Testis (tissue), 2 donors: ENCODE measurements around the gene GPR42.

Source experiments
- POLR2A ChIP-seq: fragments of 450-650 bp; IDR thresholded peaks from one replicate; pipeline ENCODE4 v1.6.1; 2017; ENCODE audit warnings: antibody characterized with exemption, mild to moderate bottlenecking, moderate library complexity
- TF ChIP-seq, protein P1 (sequence below), 3 experiments: fragments of 450-650 bp in 2 of 3; fragments of 200-600 bp in 1 of 3; sonication (generic) in 1 of 3; IDR thresholded peaks; one replicate each; pipeline ENCODE4 v1.5.1; 2016 to 2019; ENCODE audit warnings: antibody characterized with exemption in 3 of 3, mild to moderate bottlenecking in 2 of 3, moderate library complexity in 1 of 3

GRCh38 chr19:35383536-35383935 lies 12.7 kb downstream of the GPR42 start:
- TF ChIP-seq, protein P1, sequence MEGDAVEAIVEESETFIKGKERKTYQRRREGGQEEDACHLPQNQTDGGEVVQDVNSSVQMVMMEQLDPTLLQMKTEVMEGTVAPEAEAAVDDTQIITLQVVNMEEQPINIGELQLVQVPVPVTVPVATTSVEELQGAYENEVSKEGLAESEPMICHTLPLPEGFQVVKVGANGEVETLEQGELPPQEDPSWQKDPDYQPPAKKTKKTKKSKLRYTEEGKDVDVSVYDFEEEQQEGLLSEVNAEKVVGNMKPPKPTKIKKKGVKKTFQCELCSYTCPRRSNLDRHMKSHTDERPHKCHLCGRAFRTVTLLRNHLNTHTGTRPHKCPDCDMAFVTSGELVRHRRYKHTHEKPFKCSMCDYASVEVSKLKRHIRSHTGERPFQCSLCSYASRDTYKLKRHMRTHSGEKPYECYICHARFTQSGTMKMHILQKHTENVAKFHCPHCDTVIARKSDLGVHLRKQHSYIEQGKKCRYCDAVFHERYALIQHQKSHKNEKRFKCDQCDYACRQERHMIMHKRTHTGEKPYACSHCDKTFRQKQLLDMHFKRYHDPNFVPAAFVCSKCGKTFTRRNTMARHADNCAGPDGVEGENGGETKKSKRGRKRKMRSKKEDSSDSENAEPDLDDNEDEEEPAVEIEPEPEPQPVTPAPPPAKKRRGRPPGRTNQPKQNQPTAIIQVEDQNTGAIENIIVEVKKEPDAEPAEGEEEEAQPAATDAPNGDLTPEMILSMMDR (IDR thresholded peaks at IDR 0.05) = no peak
- TF ChIP-seq POLR2A = no peak
